ENCODE measurements around the gene GRB14. TPM values are rescaled to one million over a fixed set of nuclear protein-coding genes. Genes with fewer than 3 reads are reported as not detected.

The GRB14 gene
- total RNA-seq, 4 donors from 2014 or later = 6.5 to 14.6 (median 9.2) TPM

DNA sequence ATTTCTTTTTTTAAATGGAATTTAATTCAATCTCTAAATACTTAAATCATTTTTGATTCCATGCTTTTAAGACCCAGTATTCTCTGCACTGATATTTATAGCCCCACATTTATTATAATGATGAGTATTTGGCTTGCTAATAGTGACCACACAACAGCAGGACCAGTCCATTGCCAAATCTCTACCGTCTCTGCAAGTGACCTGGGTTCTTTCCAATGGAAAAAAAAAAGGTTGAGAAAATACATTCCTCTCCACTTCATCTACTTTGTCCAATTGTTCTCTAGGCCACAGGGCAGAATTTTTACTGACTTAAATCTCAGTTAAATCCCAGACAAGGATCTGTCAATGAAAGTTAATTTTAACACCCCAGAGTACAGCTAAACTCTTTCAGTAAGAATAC lies 20.5 kb downstream of the GRB14 start:
- Histone ChIP-seq H3K27me3 (no peaks in the 10 kb centered on the region), H3K4me3 (no peak overlapping the region), H3K27ac (no peak overlapping the region), H3K4me1 (peaks cover 0 to 13% (median 0%) of the 10 kb centered on the region in 4 donors), H3K9me3 (no peaks in the 10 kb centered on the region), H3K36me3 (no peaks in the 10 kb centered on the region)
- 16 to 19% methylated on average over 1 of the region's 1 CpG for WGBS, 2 donors
- no peak for DNase-seq (ENCODE audit: low spot score in 2 of 2)
- TF ChIP-seq, protein P1, sequence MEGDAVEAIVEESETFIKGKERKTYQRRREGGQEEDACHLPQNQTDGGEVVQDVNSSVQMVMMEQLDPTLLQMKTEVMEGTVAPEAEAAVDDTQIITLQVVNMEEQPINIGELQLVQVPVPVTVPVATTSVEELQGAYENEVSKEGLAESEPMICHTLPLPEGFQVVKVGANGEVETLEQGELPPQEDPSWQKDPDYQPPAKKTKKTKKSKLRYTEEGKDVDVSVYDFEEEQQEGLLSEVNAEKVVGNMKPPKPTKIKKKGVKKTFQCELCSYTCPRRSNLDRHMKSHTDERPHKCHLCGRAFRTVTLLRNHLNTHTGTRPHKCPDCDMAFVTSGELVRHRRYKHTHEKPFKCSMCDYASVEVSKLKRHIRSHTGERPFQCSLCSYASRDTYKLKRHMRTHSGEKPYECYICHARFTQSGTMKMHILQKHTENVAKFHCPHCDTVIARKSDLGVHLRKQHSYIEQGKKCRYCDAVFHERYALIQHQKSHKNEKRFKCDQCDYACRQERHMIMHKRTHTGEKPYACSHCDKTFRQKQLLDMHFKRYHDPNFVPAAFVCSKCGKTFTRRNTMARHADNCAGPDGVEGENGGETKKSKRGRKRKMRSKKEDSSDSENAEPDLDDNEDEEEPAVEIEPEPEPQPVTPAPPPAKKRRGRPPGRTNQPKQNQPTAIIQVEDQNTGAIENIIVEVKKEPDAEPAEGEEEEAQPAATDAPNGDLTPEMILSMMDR (IDR thresholded peaks at IDR 0.05) = no peak
- no peak for TF ChIP-seq POLR2A (IDR thresholded peaks at IDR 0.05)
- TF ChIP-seq EP300 (IDR thresholded peaks at IDR 0.05) = no peak

DNA sequence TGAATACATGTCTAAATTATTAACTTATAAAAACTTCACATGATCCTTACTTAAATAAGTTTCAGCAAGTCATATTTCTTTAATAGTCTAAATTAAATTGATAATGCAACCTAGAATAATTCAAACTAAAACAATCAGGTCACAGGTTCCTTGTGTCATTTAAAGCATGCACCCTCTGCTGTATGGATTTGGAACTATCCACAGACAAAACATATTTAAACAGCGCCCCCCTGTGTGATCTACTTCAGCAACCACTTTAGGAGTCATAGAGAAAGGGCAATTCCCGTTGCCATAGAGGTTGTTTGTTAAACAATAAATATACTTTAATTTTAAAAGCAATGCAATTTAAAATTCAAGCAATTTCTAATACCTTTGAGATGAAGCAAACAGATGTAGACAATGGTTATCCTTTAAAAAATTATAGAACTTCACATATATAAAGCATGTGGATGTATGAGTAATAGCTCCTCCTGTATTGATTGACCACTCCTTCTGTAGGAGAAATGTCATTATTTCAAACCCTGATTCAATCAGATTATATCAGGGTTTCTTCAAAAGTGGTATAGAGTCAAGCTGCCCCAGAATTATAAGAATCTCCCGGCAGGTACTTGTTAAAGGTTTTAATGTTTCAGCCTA lies 21.2 kb downstream of the GRB14 start:
- TF ChIP-seq POLR2A (IDR thresholded peaks at IDR 0.05) (no peak), EP300 (IDR thresholded peaks at IDR 0.05) (no peak)
- TF ChIP-seq, protein P1 (IDR thresholded peaks at IDR 0.05) = peak; percentile 44 to 57 (median 51)
- peaks cover 0 to 7% (median 0%) of the 10 kb centered on the region in 4 donors for H3K4me1 ChIP-seq

DNA sequence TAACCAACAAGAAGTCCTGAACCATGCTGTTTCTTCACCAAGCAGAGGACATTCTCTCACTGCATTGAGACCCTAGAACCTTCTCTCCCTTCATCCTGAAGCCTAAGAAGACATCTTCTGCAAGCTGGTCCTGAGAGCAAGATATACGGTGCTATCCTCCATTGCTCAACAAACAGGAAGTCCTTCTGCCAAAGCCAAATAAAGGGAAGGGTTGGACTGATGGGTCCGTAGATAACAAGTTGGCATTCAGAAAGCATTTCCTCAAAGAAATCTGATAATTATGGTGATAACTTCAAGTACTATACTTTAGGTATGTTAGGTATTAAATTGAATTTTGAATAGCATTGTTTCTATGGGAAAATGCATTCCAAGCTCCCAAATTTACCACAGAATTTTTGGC lies 23.3 kb downstream of the GRB14 start:
- Histone ChIP-seq H3K27me3 (no peaks in the 10 kb centered on the region), H3K4me1 (peaks cover 0 to 6% (median 0%) of the 10 kb centered on the region in 4 donors), H3K36me3 (no peaks in the 10 kb centered on the region), H3K9me3 (no peaks in the 10 kb centered on the region), H3K4me3 (no peak overlapping the region), H3K27ac (no peak overlapping the region)
- no peak for DNase-seq (ENCODE audit: low spot score in 2 of 2)
- TF ChIP-seq EP300 (IDR thresholded peaks at IDR 0.05) (no peak), POLR2A (IDR thresholded peaks at IDR 0.05) (no peak)
- TF ChIP-seq, protein P1 (IDR thresholded peaks at IDR 0.05) = no peak
- 61 to 77% methylated on average over 2 of the region's 2 CpGs for WGBS, 2 donors

More for the DNA sequence above, 21.2 kb downstream of the GRB14 start:
- H3K27me3 ChIP-seq = no peaks in the 10 kb centered on the region
- H3K9me3 ChIP-seq = no peaks in the 10 kb centered on the region
- H3K4me3 ChIP-seq = no peak overlapping the region
- peak in 1 of 2 donors; percentile 54 for DNase-seq (ENCODE audit: low spot score in 2 of 2)
- no peaks in the 10 kb centered on the region for H3K36me3 ChIP-seq
- WGBS, 2 donors = 49 to 52% methylated on average over 3 of the region's 3 CpGs
- H3K27ac ChIP-seq = no peak overlapping the region

DNA sequence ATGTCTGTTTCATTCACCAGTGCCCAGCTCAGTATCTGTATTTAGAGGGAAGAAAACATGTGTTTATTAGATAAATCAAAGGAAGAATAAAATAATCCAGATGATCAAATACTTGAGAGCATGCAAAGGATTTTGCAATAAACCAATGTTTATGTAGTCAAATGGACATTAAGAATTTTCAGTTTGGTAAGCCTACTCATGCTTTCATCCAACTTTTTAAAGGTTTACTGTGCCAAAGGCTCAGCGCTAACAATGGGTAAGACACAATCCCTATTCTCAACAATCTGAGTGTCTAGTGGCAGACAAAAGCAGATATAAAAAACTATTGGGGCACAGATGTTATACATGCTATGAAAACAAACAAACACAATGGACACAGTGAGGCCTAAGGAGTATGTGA lies 26.3 kb downstream of the GRB14 start:
- WGBS, 2 donors = 95 to 100% methylated on average over 1 of the region's 1 CpG
- DNase-seq (ENCODE audit: low spot score in 2 of 2) = no peak
- TF ChIP-seq, protein P1 (IDR thresholded peaks at IDR 0.05) = no peak
- TF ChIP-seq POLR2A (IDR thresholded peaks at IDR 0.05) (no peak), EP300 (IDR thresholded peaks at IDR 0.05) (no peak)
- Histone ChIP-seq H3K27ac (no peak overlapping the region), H3K36me3 (no peaks in the 10 kb centered on the region), H3K9me3 (no peaks in the 10 kb centered on the region), H3K4me3 (no peak overlapping the region), H3K4me1 (no peaks in the 10 kb centered on the region), H3K27me3 (no peaks in the 10 kb centered on the region)

DNA sequence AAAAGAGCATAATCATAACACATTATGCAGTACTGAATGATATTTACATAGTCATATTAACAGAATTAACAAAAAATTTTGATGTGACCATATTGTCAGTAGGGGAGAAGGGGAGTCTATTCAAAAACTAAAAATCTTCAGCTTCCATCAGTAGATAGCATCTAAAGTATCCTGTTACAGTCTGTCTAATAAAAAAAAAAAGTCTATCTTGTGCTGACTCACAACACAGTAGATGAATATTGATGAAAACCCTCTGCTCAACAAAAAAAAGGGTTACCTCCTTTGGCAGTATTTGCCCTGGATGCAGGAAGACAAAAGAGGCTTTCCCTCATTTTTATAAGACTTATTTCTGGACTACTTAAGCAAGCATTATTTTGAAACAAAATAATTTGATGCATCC lies 27.3 kb downstream of the GRB14 start:
- H3K27me3 ChIP-seq = no peaks in the 10 kb centered on the region
- H3K4me3 ChIP-seq = no peak overlapping the region
- no peak for DNase-seq (ENCODE audit: low spot score in 2 of 2)
- H3K4me1 ChIP-seq = peaks cover 0 to 4% (median 0%) of the 10 kb centered on the region in 4 donors
- no peak overlapping the region for H3K27ac ChIP-seq
- no peaks in the 10 kb centered on the region for H3K36me3 ChIP-seq
- H3K9me3 ChIP-seq = no peaks in the 10 kb centered on the region
- TF ChIP-seq, protein P1 (IDR thresholded peaks at IDR 0.05) = no peak
- no peak for TF ChIP-seq POLR2A (IDR thresholded peaks at IDR 0.05)
- no peak for TF ChIP-seq EP300 (IDR thresholded peaks at IDR 0.05)

Data from tibial nerve (tissue), 4 donors.